Transverse colon (tissue), 4 donors: ENCODE measurements around the gene MEGF8. TPM values are rescaled to one million over a fixed set of nuclear protein-coding genes. Genes with fewer than 3 reads are reported as not detected.
A peak's percentile ranks its signal among the peaks of the same experiment; 100 is the strongest.

Experiments
- DNase-seq: peaks from one replicate; pipeline ENCODE4 v3.0.0-alpha.2; 2019
- H3K27ac ChIP-seq, 4 donors: fragments of 200-600 bp; sonication (generic); 2 replicates each; pipeline ENCODE4 v1.5.1; 2016 to 2018; ENCODE audit warnings: inconsistent platforms in 4 of 4
- H3K27me3 ChIP-seq: fragments of 200-600 bp; sonication (generic); 2 replicates; pipeline ENCODE4 v1.5.1; 2017; ENCODE audit warnings: inconsistent platforms
- H3K36me3 ChIP-seq, 4 donors: fragments of 200-600 bp; sonication (generic); 2 replicates each; pipeline ENCODE4 v1.5.1; 2017 to 2019; ENCODE audit warnings: inconsistent platforms in 4 of 4
- H3K4me1 ChIP-seq, 4 donors: fragments of 200-600 bp; sonication (generic); 2 replicates each; pipeline ENCODE4 v1.5.1; 2017 to 2020; ENCODE audit warnings: inconsistent platforms in 4 of 4
- H3K4me3 ChIP-seq, 4 donors: fragments of 200-600 bp; sonication (generic); 1 replicate in 1 of 4; 2 replicates in 3 of 4; pipeline versions ENCODE4 v1.5.1 to v1.6.1; 2017 to 2019; ENCODE audit warnings: inconsistent platforms in 4 of 4
- H3K9me3 ChIP-seq, 2 donors: fragments of 200-600 bp; sonication (generic); 2 replicates each; pipeline ENCODE4 v1.5.1; 2017 to 2019; ENCODE audit warnings: inconsistent platforms in 2 of 2
- CTCF ChIP-seq, 5 experiments: fragments of 200-600 bp in 3 of 5; fragments of 450-650 bp in 2 of 5; sonication (generic) in 3 of 5; IDR thresholded peaks; 1 replicate in 2 of 5; 2 replicates in 3 of 5; pipeline ENCODE4 v1.5.1; 2016 to 2017; ENCODE audit warnings: antibody characterized with exemption in 5 of 5, inconsistent platforms in 3 of 5, mild to moderate bottlenecking in 2 of 5, moderate library complexity in 1 of 5
- EP300 ChIP-seq: sonication (generic); formaldehyde crosslinking; IDR thresholded peaks from one replicate; pipeline ENCODE4 v1.6.1; 2017; ENCODE audit warnings: antibody characterized with exemption, low read depth
- POLR2A ChIP-seq: fragments of 450-650 bp; IDR thresholded peaks from one replicate; pipeline ENCODE4 v1.6.1; 2016; ENCODE audit warnings: antibody characterized with exemption, mild to moderate bottlenecking, moderate library complexity
- POLR2AphosphoS5 ChIP-seq, 3 donors: sonication (generic); formaldehyde crosslinking; IDR thresholded peaks; one replicate each; pipeline ENCODE4 v1.6.1; 2016; ENCODE audit warnings: antibody characterized with exemption in 3 of 3
- WGBS, 2 donors: methylation state at CpG; one replicate each; pipeline ENCODE4 v1.1.5; 2018; ENCODE audit warnings: low coverage in 1 of 2; 5-methylcytosine and 5-hydroxymethylcytosine counted together
- in situ Hi-C, 4 donors: fragments of 200-750 bp; cut with MboI; loops; one replicate each; pipeline versions ENCODE4 v1.15.0 to v1.15.1; 2017; ENCODE audit warnings: low sequenced_read_pairs in 3 of 4, low pct_ligation_motif_present in 1 of 4, low pct_unique_long_range_greater_than_20kb in 1 of 4
- intact Hi-C: fragments of 100-400 bp; cut with DNase I; formaldehyde crosslinking; loops from one replicate; pipeline ENCODE4 v1.15.1; 2023; ENCODE audit warnings: low total_unique reads
- total RNA-seq, 4 donors: library from RNA; depleted of rRNA; stranded (reverse); fragments of >200 nt; gene quantifications; one replicate each; pipeline ENCODE4 v1.1.0, GENCODE V29; 2016

MEGF8 gene
- total RNA-seq, 4 donors from 2014 or later, result 15.3 to 40.4 (median 22.8) TPM

GRCh38 chr19:42279902-42280814 lies 45.3 kb upstream of the MEGF8 start:
- Histone ChIP-seq H3K27me3 (no peaks in the 10 kb centered on the region), H3K4me3 (peak overlapping the region; percentile 50 to 89 (median 84)), H3K9me3 (no peaks in the 10 kb centered on the region), H3K27ac (peak overlapping the region; percentile 91 to 99 (median 92)), H3K4me1 (peaks cover 48 to 76% (median 66%) of the 10 kb centered on the region in 4 donors), H3K36me3 (no peaks in the 10 kb centered on the region)
- in situ Hi-C loops (no loop called here), intact Hi-C loops (loop anchor here (2.0 kb wide), 1 partner anchor 33 kb away; no protein-coding TSS in a partner anchor)
- TF ChIP-seq POLR2A, result no peak
- TF ChIP-seq CTCF (IDR thresholded peaks at IDR 0.05), result peak; percentile 91 to 96 (median 92)
- TF ChIP-seq POLR2AphosphoS5 (IDR thresholded peaks at IDR 0.05), result peak; percentile 19 to 78 (median 77)
- no peak for TF ChIP-seq EP300
- peak; percentile 89 for DNase-seq
- 0% methylated on average over 46 of the region's 89 CpGs; no CpG with 5 or more reads in 1 of the 2 donors for WGBS, 2 donors

- Histone ChIP-seq H3K36me3 (no peaks in the 10 kb centered on the region), H3K4me3 (peak overlapping the region; percentile 50 to 89 (median 84)), H3K4me1 (peaks cover 54 to 82% (median 71%) of the 10 kb centered on the region in 4 donors), H3K27me3 (no peaks in the 10 kb centered on the region), H3K9me3 (no peaks in the 10 kb centered on the region), H3K27ac (peak overlapping the region; percentile 91 to 99 (median 92))
- in situ Hi-C loops, result no loop called here
- TF ChIP-seq CTCF (IDR thresholded peaks at IDR 0.05) (no peak), POLR2A (no peak), POLR2AphosphoS5 (IDR thresholded peaks at IDR 0.05) (no peak), EP300 (no peak)
- intact Hi-C loops, result no loop called here
- DNase-seq, result peak; percentile 49
- WGBS, 2 donors, result 1% methylated on average over 19 of the region's 20 CpGs; no CpG with 5 or more reads in 1 of the 2 donors
Observed at GRCh38 chr19:42280815-42281145, 44.7 kb upstream of the MEGF8 start.

GRCh38 chr19:42281146-42281826 lies 44.1 kb upstream of the MEGF8 start:
- intact Hi-C loops, result no loop called here
- H3K4me3 ChIP-seq, result peak overlapping the region; percentile 50 to 89 (median 84)
- DNase-seq, result peak; percentile 47
- H3K9me3 ChIP-seq, result no peaks in the 10 kb centered on the region
- peak overlapping the region; percentile 91 to 99 (median 92) for H3K27ac ChIP-seq
- H3K4me1 ChIP-seq, result peaks cover 58 to 88% (median 73%) of the 10 kb centered on the region in 4 donors
- WGBS, 2 donors, result 12% methylated on average over 11 of the region's 25 CpGs; no CpG with 5 or more reads in 1 of the 2 donors
- in situ Hi-C loops, result no loop called here
- no peaks in the 10 kb centered on the region for H3K27me3 ChIP-seq
- no peaks in the 10 kb centered on the region for H3K36me3 ChIP-seq
- TF ChIP-seq EP300 (no peak), POLR2A (no peak), CTCF (IDR thresholded peaks at IDR 0.05) (no peak), POLR2AphosphoS5 (IDR thresholded peaks at IDR 0.05) (no peak)
